AG04450 (cell line): ENCODE data around the gene PIAS1. TPM values are rescaled to one million over a fixed set of nuclear protein-coding genes. Genes with fewer than 3 reads are reported as not detected.

Experiments used
- CTCF ChIA-PET: fragments of 300-600, 350-600 bp; formaldehyde crosslinking; extraction: SDS; loops from one replicate; lab custom pipeline; 2022; ENCODE audit warnings: antibody characterized with exemption, inconsistent platforms; lab: Charles Lee
- POLR2A ChIA-PET: fragments of 350-600 bp; formaldehyde crosslinking; extraction: SDS; loops from one replicate; lab custom pipeline; 2021; ENCODE audit warnings: antibody characterized with exemption, inconsistent platforms; lab: Yijun Ruan, JAX
- DNase-seq: peaks from one replicate; pipeline ENCODE4 v3.0.0-alpha.2; 2011; ENCODE audit warnings: low read depth, low spot score
- H3K27ac ChIP-seq: one replicate; pipeline ENCODE4 v1.5.1; 2012; ENCODE audit warnings: low read depth, low read length, control low read depth
- H3K27me3 ChIP-seq: one replicate; pipeline ENCODE4 v1.6.0; 2012; ENCODE audit warnings: low read length; ENCODE audit not compliant: control insufficient read depth, insufficient read depth
- H3K4me3 ChIP-seq: 2 replicates; pipeline ENCODE4 v1.5.1; 2011; ENCODE audit warnings: mild to moderate bottlenecking, low read depth, low read length, control low read depth
- H3K9me3 ChIP-seq: 2 replicates; pipeline ENCODE4 v1.5.1; 2012; ENCODE audit warnings: low read length; ENCODE audit not compliant: control insufficient read depth, insufficient read depth
- polyA plus RNA-seq: library from polyadenylated mRNA; depleted of rRNA; stranded (reverse); fragments of >200 nt; gene quantifications from 2 replicates; pipeline ENCODE4 v1.2.3, GENCODE V29; 2011
- TF ChIP-seq, protein P1 (sequence below): IDR thresholded peaks from 2 replicates; pipeline ENCODE4 v1.5.1; 2011; ENCODE audit warnings: low read depth, low read length, control low read depth, inconsistent platforms

PIAS1 gene
- polyA plus RNA-seq, 1 experiment, result 38.9 TPM

DNA sequence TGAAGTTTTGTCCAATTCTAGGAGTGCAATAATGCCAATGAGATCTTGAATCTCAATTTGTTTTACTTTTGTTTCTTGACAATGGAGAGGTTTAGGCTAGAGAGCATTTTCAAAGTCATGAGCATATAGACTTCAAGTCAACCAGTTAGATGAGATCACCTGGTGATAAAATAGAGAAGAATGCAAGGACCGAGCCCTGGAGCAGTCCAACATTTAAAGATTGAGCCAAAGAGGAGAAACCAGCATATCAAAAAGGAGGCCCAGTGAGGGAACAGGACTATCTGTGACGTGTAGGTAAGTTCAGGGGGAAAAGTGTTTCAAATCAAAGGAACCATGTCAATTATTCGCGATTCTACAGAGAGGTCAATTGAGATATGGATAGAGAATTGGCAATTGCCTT is 1.7 kb upstream of the PIAS1 start:
- TF ChIP-seq, protein P1, sequence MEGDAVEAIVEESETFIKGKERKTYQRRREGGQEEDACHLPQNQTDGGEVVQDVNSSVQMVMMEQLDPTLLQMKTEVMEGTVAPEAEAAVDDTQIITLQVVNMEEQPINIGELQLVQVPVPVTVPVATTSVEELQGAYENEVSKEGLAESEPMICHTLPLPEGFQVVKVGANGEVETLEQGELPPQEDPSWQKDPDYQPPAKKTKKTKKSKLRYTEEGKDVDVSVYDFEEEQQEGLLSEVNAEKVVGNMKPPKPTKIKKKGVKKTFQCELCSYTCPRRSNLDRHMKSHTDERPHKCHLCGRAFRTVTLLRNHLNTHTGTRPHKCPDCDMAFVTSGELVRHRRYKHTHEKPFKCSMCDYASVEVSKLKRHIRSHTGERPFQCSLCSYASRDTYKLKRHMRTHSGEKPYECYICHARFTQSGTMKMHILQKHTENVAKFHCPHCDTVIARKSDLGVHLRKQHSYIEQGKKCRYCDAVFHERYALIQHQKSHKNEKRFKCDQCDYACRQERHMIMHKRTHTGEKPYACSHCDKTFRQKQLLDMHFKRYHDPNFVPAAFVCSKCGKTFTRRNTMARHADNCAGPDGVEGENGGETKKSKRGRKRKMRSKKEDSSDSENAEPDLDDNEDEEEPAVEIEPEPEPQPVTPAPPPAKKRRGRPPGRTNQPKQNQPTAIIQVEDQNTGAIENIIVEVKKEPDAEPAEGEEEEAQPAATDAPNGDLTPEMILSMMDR, result no peak
- DNase-seq, result no peak
- H3K9me3 ChIP-seq, result no peaks in the 10 kb centered on the region; the same call in 1 of the 2 replicates
- H3K27me3 ChIP-seq, result no peaks in the 10 kb centered on the region
- POLR2A ChIA-PET, result no interaction called here
- no peak overlapping the region for H3K27ac ChIP-seq
- CTCF ChIA-PET, result no interaction called here
- H3K4me3 ChIP-seq, result no peak overlapping the region

DNA sequence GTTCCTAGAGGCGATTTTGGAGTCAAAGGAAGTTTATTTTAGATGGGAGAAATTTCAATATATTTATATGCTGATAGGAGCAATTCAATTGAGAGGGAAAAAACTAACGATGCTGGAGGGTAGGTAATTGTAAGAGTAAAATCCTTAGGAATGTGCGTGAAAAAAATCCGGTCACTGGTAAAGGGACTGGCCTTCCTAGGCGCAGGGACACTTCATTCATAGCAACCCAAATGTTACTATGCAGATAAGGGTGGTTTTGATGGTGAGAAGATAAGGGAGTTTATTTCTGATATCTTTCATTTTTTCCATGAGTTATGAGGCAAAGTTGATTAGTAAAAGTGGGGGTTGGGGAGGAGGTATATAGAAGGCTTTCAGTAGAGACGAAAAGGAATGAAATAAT is 1.1 kb upstream of the PIAS1 start:
- CTCF ChIA-PET, result no interaction called here
- POLR2A ChIA-PET, result no interaction called here
- TF ChIP-seq, protein P1, result no peak

DNA sequence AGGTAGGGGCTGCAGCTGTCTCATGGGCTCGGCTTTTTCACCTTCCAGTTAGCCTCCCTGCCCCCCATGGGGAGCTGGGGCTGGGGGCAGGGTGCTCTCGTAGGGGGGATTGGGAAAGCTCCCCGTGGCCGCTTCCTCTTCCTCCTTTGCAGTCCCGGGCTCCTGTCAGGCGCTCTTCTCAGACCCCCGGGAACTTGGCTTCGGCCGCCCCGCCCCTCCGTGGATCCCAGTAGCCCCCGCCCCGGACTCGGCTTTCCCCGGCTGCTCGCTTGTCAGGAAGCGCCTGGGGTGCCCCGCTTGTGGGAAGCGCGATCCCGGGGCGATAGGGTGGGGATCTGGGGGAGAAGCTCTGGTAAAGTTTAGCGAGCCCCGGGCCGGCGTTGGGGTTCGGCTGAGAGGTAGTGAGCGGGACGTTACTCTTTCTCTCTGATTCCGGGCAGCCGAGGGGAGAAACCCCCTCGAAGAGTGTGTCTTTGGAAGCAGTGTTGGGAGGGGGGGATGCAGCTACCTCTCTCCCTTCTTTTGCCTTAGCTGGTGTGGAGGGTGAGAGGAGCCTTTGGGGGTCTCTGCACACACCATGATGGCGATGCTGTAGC is 611 bp downstream of the PIAS1 start:
- Histone ChIP-seq H3K27ac (peak overlapping the region; percentile 65), H3K9me3 (no peaks in the 10 kb centered on the region; the same call in 1 of the 2 replicates), H3K4me3 (peak overlapping the region; percentile 86), H3K27me3 (no peaks in the 10 kb centered on the region)
- TF ChIP-seq, protein P1, result no peak
- ChIA-PET POLR2A (interaction anchor here (0.5 to 1.3 kb wide), 6 partner anchors 10 to 223 kb away, joined by 3 to 5 read pairs (median 3); partner anchors contain the start of gene FEM1B), CTCF (interaction anchor here (0.8 to 2.5 kb wide), 2 partner anchors 101 to 191 kb away, joined by 4 to 9 read pairs; no protein-coding TSS in a partner anchor)
- no peak for DNase-seq

More for the DNA sequence above, 1.1 kb upstream of the PIAS1 start:
- DNase-seq, result no peak
- Histone ChIP-seq H3K9me3 (no peaks in the 10 kb centered on the region; the same call in 1 of the 2 replicates), H3K27me3 (no peaks in the 10 kb centered on the region), H3K4me3 (no peak overlapping the region), H3K27ac (no peak overlapping the region)

DNA sequence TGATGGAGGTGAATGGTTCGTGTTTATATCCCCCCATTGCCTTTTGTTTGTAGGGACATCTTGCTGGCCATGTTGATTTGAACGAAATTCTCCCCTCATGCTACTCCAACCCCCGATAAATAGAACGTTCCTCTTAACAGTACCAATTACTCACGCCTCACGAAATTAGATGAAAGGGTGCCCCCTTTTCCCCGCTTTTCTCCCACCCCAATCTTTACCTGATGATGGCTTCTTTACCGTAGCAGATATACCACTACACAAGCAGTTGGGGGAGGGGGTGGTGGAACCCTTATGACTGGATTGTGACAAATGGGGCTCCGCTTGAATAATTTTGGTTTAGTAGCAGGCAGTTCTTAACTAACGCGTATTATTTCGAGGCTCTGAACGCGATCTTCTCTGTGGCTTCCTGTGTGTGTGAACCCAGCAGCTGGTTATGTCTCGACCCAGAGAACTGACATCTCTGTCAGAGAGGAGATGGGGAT is 1.1 kb downstream of the PIAS1 start:
- POLR2A ChIA-PET, result interaction anchor here (0.5 kb wide), 1 partner anchor 10 kb away, joined by 3 read pairs; no protein-coding TSS in a partner anchor
- no peak for DNase-seq
- TF ChIP-seq, protein P1, result no peak
- H3K27ac ChIP-seq, result peak overlapping the region; percentile 11
- H3K4me3 ChIP-seq, result peak overlapping the region; percentile 86
- CTCF ChIA-PET, result interaction anchor here (2.5 kb wide), 1 partner anchor 192 kb away, joined by 9 read pairs; no protein-coding TSS in a partner anchor
- H3K27me3 ChIP-seq, result no peaks in the 10 kb centered on the region
- H3K9me3 ChIP-seq, result no peaks in the 10 kb centered on the region; the same call in 1 of the 2 replicates
